ENCODE results near the gene DENND11.

DENND11 gene

DNA sequence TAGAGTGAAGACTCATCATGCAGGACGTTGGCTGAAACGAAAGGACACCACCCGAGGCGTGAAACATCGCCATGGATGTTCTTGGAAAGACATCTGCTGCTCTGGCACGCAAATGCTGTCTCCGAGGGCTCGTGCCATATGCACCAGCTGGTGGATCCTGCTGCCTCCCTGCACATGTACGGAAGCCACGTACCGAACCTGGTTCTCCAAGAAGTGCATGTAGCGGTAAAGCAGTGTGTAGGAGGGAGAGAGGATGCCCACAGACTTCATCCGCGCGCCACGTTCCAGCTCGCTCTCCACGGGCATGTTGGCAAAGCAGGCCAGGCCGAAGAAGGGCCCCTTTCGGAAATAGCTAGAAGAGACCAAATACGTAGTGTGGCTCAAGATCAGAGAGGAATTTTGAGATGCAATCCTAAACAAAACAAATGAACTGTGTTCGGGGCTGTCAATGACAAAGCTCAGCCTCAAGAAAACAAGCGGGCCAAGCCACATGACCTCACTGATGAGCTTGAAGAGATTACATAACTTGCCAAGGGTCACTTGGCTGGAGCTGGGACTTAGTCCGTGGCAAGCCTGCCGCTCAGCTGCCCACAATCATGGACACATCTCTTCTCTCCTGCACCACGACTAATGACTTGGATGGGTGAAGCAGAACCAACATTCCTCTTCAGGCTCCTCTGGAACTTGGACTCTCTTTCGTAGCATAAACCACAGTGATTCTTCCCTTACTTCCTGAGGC is 16.5 kb downstream of the DENND11 start:
- DNase-seq (ENCODE audit: low read depth in 2 of 2), result no peak

DNA sequence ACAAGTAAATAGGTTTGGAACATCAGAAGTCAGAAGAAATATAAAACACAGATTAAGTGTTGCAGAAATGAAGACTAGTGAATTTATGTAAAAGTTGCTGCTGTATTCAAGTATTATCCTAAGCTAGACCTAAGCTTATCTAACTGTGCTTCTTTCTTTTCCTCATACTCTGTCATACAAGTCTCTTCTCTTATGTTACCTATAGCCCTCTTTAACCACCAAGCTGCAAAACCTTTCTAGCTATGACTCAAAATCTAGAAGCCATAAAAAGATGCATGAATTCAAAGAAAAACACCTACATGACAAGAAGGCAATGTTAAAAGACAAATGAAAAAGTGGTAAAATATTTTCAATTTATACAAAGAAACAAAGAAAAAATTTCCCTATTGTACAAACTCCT is 23.0 kb downstream of the DENND11 start:
- no peak for DNase-seq (ENCODE audit: low read depth in 2 of 2)

DNA sequence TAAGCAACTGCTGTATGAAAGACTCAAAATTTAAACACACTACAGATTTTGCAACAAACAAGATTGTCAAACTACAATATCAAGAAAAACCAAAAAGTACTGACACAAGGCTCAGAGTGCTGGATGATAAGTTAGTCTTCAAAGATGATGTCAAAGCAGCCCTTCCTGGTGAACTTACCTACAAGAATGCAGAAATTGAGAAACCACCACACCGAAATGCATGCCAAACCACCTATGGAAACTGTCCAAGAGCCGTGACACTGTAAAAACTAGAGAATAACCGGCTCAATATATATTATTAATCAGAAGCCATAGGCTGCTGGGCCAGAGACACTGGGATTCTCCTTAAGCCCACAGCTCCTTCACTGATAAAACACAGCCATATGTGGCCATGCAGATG is 25.3 kb downstream of the DENND11 start:
- DNase-seq (ENCODE audit: low read depth in 2 of 2), result no peak

DNA sequence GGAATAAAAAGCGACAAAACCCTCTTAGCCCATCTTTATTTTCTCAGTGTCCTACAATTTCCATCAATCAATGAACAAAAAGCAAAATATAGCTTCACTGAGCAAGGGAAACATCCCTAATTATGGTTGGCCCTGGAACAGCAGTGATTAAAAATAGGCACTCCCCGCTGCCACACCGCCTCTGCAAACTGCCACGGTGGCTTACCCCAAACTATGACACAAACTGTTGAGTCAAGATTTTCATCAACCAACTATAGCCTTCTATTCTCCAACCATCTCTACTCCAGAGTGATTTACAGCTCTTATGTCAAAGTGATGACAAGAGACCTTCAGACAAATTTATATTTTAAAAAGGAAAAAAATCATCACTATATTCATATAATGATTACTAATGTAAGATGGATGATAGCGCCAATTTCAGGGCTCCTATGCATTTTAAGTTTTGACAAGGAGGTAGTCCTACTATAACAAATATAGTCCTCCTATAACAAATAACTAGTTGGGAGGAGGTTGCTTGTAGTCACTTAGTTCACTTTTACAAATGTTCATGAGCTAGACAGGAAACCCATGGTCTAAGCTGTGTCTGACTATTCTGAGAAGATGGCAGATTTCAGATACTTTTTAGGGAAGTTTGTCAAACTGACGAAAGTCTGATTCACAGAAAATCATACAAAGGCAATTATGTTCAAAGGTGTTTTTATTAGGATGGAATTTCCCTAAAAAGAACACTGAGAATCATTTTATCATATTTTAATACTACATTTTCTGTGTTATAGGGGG is 26.3 kb downstream of the DENND11 start:
- no peak for DNase-seq (ENCODE audit: low read depth in 2 of 2)

DNA sequence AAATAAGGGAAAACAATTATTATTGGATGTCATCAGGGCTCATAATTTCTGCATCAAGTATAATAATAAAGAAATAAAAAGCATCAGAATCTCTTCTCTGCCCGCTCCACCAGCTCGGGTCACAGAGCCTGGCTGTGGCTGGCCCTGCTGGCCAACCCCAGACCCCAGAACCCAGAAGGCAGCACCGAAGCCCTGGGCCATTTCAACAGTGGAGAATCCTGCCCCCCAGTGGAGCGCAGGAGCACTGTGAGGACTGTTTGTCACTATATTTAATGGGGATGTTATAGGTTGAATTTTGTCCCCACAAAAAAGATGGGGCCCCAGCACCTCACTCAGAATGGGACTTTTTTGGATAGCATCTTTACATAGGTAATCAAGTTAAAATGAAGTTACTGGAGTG is 27.3 kb downstream of the DENND11 start:
- no peak for DNase-seq (ENCODE audit: low read depth in 2 of 2)

DNA sequence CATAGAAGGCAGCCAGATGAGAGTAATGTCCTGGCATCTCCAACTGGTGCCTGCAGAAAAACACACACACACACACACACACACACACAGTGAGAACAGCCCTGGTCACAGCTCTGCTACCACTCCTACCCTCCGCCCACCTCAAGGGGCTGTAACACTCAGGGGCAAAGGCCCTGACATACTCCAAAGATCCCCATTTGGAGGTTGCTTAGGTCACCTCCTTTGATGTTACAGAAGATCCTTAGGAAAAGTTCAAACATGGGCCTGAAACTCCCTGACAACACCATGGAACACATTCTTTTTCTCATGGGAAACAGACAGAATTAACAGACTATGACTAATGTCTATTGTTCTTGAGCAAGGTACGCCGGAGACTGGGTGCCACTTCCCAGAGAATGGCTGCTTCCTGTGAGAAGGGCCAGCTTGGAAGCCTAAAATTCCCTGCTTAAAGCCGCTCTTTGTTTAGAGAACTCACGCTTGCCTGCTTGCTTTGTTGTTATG is 27.7 kb downstream of the DENND11 start:
- no peak for DNase-seq (ENCODE audit: low read depth in 2 of 2)

DNA sequence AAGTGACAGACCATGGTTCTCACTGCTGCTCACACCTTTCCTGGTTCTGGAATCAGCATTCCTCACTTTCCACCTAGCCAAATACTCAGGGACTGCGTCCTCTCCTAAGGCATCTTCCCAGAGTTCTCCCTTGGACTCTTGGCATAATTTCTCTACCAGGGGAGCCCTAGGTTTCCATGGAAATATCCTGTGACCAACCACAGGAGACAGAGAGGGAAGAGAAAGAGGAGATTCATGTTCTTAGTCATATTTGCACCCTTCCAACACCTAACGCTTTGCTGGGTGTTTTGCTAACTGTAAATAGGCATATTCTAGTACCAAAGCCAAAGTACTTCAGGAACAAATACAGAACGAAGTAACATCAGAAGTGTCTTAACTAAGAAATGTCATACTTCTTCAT is 28.6 kb downstream of the DENND11 start:
- DNase-seq (ENCODE audit: low read depth in 2 of 2), result no peak

DNA sequence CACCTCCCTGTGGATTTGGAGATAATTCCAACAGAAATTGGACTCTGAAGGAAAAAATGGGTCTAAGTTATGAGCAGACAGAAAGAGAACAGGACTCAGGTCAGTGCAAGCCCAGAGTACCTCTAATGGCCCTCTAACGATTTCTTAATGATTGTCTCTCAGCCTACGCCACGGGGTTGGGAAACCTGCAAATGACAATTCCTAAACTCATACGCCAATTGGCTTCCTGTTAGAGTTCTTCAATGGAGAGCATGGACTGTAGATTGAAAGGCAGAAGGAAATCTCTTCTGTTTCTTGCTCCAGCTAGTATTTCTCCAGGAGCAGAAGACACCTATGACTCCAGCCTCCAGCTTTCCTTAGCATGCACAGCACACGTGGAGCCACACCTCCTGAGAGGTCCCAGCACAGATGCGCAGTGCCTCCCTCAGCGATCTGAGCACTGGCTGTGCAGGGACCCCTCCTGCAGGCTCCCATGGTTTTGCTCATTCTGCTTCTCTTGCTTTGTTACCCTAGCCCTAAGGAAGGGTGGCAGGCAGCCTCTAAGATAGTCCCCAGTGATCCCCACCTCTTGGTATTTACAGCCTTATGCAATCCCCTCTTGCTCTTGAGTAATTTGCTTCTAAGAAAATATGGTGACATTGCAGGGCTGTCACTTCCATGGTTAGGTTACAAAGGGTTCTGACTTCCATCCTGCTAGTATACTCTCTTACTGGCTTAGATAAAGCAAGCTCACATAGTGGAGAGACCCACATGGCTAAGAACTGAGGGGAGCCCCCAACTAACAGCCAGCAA is 30.1 kb downstream of the DENND11 start:
- no peak for DNase-seq (ENCODE audit: low read depth in 2 of 2)

DNA sequence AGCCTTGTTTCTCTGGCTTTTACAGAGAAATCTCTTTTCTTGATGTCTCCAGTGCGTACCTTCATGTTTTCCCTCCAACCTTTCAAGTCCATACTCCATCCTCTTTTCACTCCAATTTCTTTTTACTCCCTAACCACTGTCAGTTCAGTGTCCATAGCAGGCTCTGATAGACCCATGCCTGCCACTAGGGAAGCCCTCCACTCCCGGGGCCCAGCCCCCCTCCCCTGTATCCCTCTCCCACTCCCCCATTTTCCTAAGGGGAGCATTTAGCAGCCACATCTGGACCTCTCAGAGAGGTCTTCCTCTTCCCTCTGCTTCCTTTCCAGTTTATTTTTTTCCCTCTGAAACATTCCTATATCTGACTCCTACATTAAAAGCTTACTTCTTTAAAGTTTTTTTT is 33.1 kb downstream of the DENND11 start:
- no peak for DNase-seq (ENCODE audit: low read depth in 2 of 2)

DNA sequence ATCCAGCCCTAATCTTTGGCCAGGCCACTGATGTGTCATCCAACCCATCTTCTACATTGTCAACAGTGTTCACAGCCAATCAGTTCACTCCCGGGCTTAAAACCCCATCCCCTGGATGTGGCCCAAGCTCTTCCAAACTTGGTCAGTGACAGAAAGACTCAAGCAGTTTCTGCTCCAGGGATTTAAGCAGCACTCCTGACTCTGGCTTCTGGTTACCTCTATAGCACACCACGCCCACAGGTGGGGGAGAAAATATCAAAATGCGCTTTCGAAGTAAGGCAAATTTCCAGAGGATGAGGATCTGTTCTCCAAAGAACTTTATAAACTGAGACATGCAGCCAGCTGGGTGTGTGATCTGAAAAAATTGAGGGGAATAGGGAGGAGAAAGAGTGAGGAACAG is 35.9 kb downstream of the DENND11 start:
- no peak for DNase-seq (ENCODE audit: low read depth in 2 of 2)

DNA sequence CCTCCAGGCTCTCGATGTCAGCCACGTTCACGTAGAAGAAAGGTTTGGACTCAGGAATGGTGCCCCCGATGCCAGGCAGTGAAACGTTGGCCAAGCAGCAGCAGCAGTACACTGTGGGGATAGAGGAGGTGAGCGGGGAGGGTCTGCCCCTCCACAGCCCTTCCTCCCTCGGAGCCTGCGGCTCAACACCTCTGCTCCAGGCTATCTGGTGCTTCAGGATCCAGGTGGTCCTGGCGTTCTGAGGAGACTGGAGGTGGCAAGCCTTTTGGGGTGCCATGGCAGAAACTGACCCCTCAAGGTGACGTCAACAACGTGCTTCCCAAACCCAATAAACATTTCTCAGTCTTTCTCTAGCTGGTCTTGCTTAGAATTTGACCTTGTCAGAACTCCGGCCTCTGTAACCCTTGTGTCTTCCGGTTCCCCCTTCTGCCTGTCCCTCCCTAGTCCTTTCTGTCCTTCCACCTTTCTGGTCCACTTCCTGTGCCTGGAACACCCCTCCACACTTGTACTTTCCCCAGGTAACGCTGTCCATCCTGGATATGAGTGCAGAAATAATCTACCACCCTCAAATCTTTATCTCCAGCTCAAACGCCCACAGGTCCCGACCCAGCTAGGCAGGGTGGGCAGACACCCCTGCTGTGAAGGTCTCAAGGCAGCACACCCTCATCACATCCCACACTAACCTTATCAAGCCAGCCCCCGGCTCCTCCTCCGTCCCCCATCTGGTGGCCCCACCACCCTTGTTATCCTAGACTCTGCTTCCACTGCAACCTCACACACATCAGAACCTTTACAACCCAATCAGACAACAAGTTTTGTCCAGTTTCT is 36.5 kb downstream of the DENND11 start:
- DNase-seq (ENCODE audit: low read depth in 2 of 2), result no peak

DNA sequence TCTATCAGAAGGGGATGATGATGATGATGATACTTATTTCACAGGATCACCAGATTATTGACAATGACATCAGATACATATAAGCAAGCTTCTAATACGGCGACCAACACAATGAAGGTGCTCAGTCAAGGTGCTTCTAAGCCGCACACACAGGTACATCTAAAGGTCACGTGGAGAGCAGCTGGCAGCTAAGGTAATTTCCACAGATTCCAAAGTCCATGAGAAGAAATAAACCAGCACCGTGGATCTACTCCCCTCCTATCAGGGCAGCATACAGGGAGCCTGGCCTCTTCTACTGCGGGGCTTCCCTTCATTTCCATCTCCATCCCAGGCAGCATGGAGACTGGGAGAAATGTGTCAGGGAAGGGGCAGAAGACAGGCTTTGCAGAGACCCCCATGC is 37.5 kb downstream of the DENND11 start:
- no peak for DNase-seq (ENCODE audit: low read depth in 2 of 2)

DNA sequence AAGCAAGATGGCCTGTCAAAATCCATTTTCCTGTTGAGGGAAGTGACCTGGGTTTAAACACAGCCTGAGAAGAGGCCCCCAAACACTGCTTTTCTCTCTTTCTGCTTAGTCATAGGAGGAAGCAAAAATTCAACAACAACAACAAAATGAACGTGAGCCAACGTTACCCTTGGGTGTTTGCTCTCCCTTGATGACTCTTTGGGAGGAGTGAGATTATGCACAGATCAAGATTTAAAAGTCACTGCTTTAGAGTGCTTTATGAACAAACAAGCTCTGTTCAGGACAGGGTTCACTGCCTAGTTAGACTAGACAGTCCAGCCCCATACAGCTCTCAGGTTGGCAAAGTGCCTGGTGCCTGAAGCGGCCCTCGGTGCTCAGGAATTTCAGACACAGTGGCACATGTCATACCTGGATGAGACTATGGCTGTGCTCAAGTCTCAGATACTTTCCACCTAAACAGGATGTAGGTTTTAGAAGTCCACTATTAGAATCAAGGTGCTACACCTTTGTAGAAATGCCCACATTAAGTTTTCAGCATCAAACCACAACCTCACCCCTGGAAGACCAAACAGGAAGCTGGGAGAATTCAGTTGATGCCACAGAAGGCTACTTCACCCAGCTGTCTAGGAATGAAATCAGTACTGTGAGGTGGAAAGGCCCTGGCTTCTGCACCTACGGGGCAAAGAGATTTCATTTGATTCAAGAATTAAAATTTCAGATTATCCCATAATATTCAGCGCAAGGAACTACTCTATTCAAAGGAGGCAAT is 38.7 kb downstream of the DENND11 start:
- no peak for DNase-seq (ENCODE audit: low read depth in 2 of 2)

DNA sequence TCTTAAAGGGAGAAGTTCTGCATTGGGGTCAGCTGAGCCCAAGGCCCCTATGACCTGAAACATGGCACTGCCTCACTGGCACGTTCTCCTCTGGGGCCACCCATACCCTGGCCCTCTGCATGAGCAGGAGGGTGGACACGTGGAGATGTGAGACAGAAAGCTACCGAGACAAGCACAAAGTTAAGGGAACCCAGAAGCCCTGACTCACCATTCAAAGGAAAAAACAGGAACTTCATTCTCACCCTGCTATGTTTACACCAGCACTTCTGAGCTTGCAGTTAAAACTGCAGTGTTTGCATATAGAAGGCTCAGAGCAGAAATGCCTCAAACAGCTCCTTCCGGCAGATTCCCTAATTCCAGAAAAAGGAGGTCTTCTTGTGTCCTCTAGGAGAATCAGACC is 41.7 kb downstream of the DENND11 start:
- DNase-seq (ENCODE audit: low read depth in 2 of 2), result no peak

DNA sequence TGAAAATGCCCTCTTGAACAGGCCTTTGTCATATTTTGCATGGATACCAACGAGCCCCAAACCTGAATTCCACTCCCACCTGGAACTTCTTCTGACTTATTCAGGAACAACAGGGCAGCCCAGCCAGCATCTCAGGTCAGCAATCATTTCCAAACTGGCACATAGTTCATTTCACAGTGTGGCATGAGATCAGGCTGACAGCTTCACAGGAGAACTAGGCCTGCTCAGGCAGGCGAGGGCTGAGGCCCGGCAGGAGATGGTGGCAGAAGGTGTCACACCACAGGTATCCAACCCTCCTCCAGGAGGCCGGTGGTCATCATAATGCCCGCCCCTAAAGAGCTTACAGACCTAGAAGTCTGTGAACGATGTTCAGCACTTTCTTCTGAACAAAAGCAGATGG is 42.5 kb downstream of the DENND11 start:
- DNase-seq (ENCODE audit: low read depth in 2 of 2), result no peak

DNA sequence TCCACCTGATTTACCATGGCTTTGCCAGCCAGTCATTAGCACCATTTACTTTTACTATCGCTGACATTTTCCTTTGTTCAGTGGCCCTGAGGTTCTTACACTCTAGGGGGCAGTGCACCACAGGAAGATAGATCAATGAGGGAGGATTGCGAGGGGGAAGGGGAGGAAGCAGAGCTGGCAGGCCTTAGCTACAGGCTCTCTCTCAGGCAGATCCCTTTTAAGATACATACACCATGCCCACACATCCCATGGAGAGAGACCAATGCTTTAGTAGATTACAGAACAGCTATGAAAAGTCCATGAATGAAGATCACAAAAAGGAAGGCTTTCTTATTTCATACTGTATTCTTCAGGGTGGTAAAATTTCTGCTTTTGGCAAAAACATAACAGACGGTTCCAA is 47.4 kb downstream of the DENND11 start:
- DNase-seq (ENCODE audit: low read depth in 2 of 2), result peak in 1 of 2 donors; percentile 16

DNA sequence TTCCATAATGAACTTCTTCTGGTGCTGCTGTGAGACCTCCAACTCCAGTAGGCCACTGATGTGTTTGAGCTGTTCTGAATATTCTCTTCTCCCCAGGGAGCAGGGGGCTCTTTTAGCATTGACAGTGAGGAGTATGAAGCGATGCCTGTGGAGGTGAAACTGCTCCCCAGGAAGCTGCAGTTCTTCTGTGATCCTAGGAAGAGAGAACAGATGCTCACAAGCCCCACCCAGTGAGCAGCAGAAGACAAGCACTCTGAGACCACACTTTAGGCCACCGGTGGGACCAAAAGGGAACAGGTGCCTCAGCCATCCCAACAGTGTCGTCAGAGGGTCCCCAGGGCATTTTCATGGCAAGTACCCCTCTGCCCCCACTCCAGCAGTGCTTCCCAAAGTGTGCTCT is 49.3 kb downstream of the DENND11 start:
- no peak for DNase-seq (ENCODE audit: low read depth in 2 of 2)
